NCI-H526 treated with DMSO at 0.1 percent for 48 hours (cell line): ENCODE data around the gene TMPRSS6.
A peak's percentile ranks its signal among the peaks of the same experiment; 100 is the strongest.

Source experiments
- DNase-seq: peaks from one replicate; lab custom pipeline; 2025; lab: John Stamatoyannopoulos, UW

Gene TMPRSS6

GRCh38 chr22:37109242-37109917 lies at the start of gene TMPRSS6:
Gene TMPRSS6 (minus strand): TSS chr22:37109713. CDS start chr22:37103417, 6,296 bp downstream.
- peak; percentile 4 for DNase-seq

GRCh38 chr22:37158963-37159290 lies 49.4 kb upstream of the TMPRSS6 start:
- DNase-seq = no peak

GRCh38 chr22:37157516-37158285 lies 48.2 kb upstream of the TMPRSS6 start:
- no peak for DNase-seq

- no peak for DNase-seq
Observed at GRCh38 chr22:37156686-37157435, 47.3 kb upstream of the TMPRSS6 start.

GRCh38 chr22:37155971-37156370 lies 46.5 kb upstream of the TMPRSS6 start:
- DNase-seq = no peak

GRCh38 chr22:37154925-37155712 lies 45.6 kb upstream of the TMPRSS6 start:
- no peak for DNase-seq

GRCh38 chr22:37153901-37154300 lies 44.4 kb upstream of the TMPRSS6 start:
- DNase-seq = no peak

- DNase-seq = no peak
Observed at GRCh38 chr22:37151401-37151800, 41.9 kb upstream of the TMPRSS6 start.

- DNase-seq = no peak
Observed at GRCh38 chr22:37150701-37151100, 41.2 kb upstream of the TMPRSS6 start.

GRCh38 chr22:37148742-37149665 lies 39.5 kb upstream of the TMPRSS6 start:
- DNase-seq = no peak

- no peak for DNase-seq
Observed at GRCh38 chr22:37148031-37148651, 38.6 kb upstream of the TMPRSS6 start.

- DNase-seq = no peak
Observed at GRCh38 chr22:37147186-37147990, 37.9 kb upstream of the TMPRSS6 start.

- DNase-seq = no peak
Observed at GRCh38 chr22:37146507-37147180, 37.1 kb upstream of the TMPRSS6 start.

GRCh38 chr22:37146051-37146385 lies 36.5 kb upstream of the TMPRSS6 start:
- DNase-seq = no peak

GRCh38 chr22:37145180-37146050 lies 35.9 kb upstream of the TMPRSS6 start:
- no peak for DNase-seq

GRCh38 chr22:37144180-37144554 lies 34.7 kb upstream of the TMPRSS6 start:
- DNase-seq = no peak

GRCh38 chr22:37141971-37142370 lies 32.5 kb upstream of the TMPRSS6 start:
- DNase-seq = no peak

GRCh38 chr22:37141476-37141875 lies 32.0 kb upstream of the TMPRSS6 start:
- no peak for DNase-seq
